Upper lobe of left lung (tissue), 6 donors: ENCODE results near the gene LRP1B. TPM values are rescaled to one million over a fixed set of nuclear protein-coding genes. Genes with fewer than 3 reads are reported as not detected.

Experiments used
- ATAC-seq, 2 donors: fragments of 200-7000 bp; cut with Tn5 transposase; one replicate each; pipeline ENCODE4 v1.9.1; 2022; ENCODE audit warnings: mild to moderate bottlenecking in 2 of 2, moderate library complexity in 2 of 2; ENCODE audit not compliant: low FRiP score in 2 of 2
- DNase-seq, 2 donors: peaks; one replicate each; pipeline ENCODE4 v3.0.0-alpha.2; 2019 to 2020
- H3K27ac ChIP-seq, 4 donors: fragments of 200-600 bp; sonication (generic); one replicate each; pipeline ENCODE4 v1.5.1; 2016 to 2019
- H3K27me3 ChIP-seq, 4 donors: fragments of 200-600 bp; sonication (generic); one replicate each; pipeline ENCODE4 v1.5.1; 2017 to 2019
- H3K36me3 ChIP-seq, 4 donors: fragments of 200-600 bp; sonication (generic); one replicate each; pipeline ENCODE4 v1.5.1; 2016 to 2019
- H3K4me1 ChIP-seq, 4 donors: fragments of 200-600 bp; sonication (generic); one replicate each; pipeline ENCODE4 v1.5.1; 2018 to 2019
- H3K4me3 ChIP-seq, 4 donors: fragments of 200-600 bp; sonication (generic); one replicate each; pipeline ENCODE4 v1.5.1; 2017 to 2019; ENCODE audit warnings: mild to moderate bottlenecking in 2 of 4, moderate library complexity in 1 of 4
- H3K9me3 ChIP-seq, 4 donors: fragments of 200-600 bp; sonication (generic); one replicate each; pipeline ENCODE4 v1.5.1; 2018 to 2019
- CTCF ChIP-seq, 6 experiments: fragments of 450-650 bp in 4 of 6; fragments of 200-600 bp in 2 of 6; sonication (generic) in 2 of 6; IDR thresholded peaks; one replicate each; pipeline ENCODE4 v1.5.1; 2016 to 2019; ENCODE audit warnings: antibody characterized with exemption in 6 of 6
- EP300 ChIP-seq, 4 donors: sonication (generic); formaldehyde crosslinking; IDR thresholded peaks; one replicate each; pipeline ENCODE4 v1.5.1; 2017; ENCODE audit warnings: antibody characterized with exemption in 4 of 4, control low read depth in 2 of 4
- POLR2A ChIP-seq, 4 donors: fragments of 450-650 bp; IDR thresholded peaks; one replicate each; pipeline ENCODE4 v1.5.1; 2016 to 2017; ENCODE audit warnings: antibody characterized with exemption in 4 of 4, mild to moderate bottlenecking in 2 of 4
- POLR2AphosphoS5 ChIP-seq, 2 donors: sonication (generic); formaldehyde crosslinking; IDR thresholded peaks; one replicate each; pipeline ENCODE4 v1.5.1; 2017; ENCODE audit warnings: antibody characterized with exemption in 2 of 2
- WGBS, 2 donors: methylation state at CpG; one replicate each; pipeline ENCODE4 v1.1.5; 2017 to 2018; 5-methylcytosine and 5-hydroxymethylcytosine counted together
- total RNA-seq, 6 donors: library from RNA; depleted of rRNA in 4 of 6; stranded (reverse); fragments of >200 nt in 4 of 6; gene quantifications; one replicate each; pipeline versions ENCODE4 v1.1.0 to v1.2.1, GENCODE V29; 2016 to 2021
- donor health status: DM: no; HTN: no; CAD: no; lungs with moderate emphysema.
- donor health status: DM: no; HTN: yes; CAD: no; lungs with severe emphysema.

Gene LRP1B
- total RNA-seq, 6 donors from 2014 or later: under 0.01 to 0.46 (median 0.11) TPM

- ATAC-seq: no peak
- Histone ChIP-seq H3K27ac (no peak overlapping the region), H3K9me3 (no peaks in the 10 kb centered on the region), H3K27me3 (no peaks in the 10 kb centered on the region), H3K36me3 (no peaks in the 10 kb centered on the region), H3K4me1 (no peaks in the 10 kb centered on the region), H3K4me3 (no peak overlapping the region)
- WGBS, 2 donors: 70 to 78% methylated on average over 3 of the region's 3 CpGs
- no peak for TF ChIP-seq EP300 (IDR thresholded peaks at IDR 0.05)
- TF ChIP-seq POLR2A (IDR thresholded peaks at IDR 0.05): no peak
- TF ChIP-seq POLR2AphosphoS5 (IDR thresholded peaks at IDR 0.05): no peak
- no peak for TF ChIP-seq CTCF (IDR thresholded peaks at IDR 0.05)
- no peak for DNase-seq
Measured at GRCh38 chr2:140892911-140893637, 1237.7 kb downstream of the LRP1B start.

- Histone ChIP-seq H3K4me3 (no peak overlapping the region), H3K27me3 (no peaks in the 10 kb centered on the region), H3K9me3 (no peaks in the 10 kb centered on the region), H3K4me1 (no peaks in the 10 kb centered on the region), H3K36me3 (no peaks in the 10 kb centered on the region), H3K27ac (no peak overlapping the region)
- WGBS, 2 donors: 91 to 96% methylated on average over 5 of the region's 5 CpGs
- TF ChIP-seq EP300 (IDR thresholded peaks at IDR 0.05) (no peak), CTCF (IDR thresholded peaks at IDR 0.05) (no peak), POLR2AphosphoS5 (IDR thresholded peaks at IDR 0.05) (no peak), POLR2A (IDR thresholded peaks at IDR 0.05) (no peak)
- DNase-seq (no peak), ATAC-seq (no peak)
Measured at GRCh38 chr2:140892436-140892835, 1238.4 kb downstream of the LRP1B start.

GRCh38 chr2:140891614-140892212 is 1239.1 kb downstream of the LRP1B start:
- H3K36me3 ChIP-seq: no peaks in the 10 kb centered on the region
- H3K4me1 ChIP-seq: no peaks in the 10 kb centered on the region
- no peaks in the 10 kb centered on the region for H3K27me3 ChIP-seq
- no peak for ATAC-seq
- H3K9me3 ChIP-seq: no peaks in the 10 kb centered on the region
- no peak for DNase-seq
- WGBS, 2 donors: 45 to 69% methylated on average over 1 of the region's 1 CpG
- TF ChIP-seq POLR2AphosphoS5 (IDR thresholded peaks at IDR 0.05) (no peak), EP300 (IDR thresholded peaks at IDR 0.05) (no peak), POLR2A (IDR thresholded peaks at IDR 0.05) (no peak), CTCF (IDR thresholded peaks at IDR 0.05) (no peak)
- no peak overlapping the region for H3K27ac ChIP-seq
- H3K4me3 ChIP-seq: no peak overlapping the region

GRCh38 chr2:140882671-140883620 is 1247.9 kb downstream of the LRP1B start:
- WGBS, 2 donors: 84% methylated on average over 5 of the region's 5 CpGs
- H3K27me3 ChIP-seq: no peaks in the 10 kb centered on the region
- DNase-seq (no peak), ATAC-seq (no peak)
- no peaks in the 10 kb centered on the region for H3K4me1 ChIP-seq
- H3K27ac ChIP-seq: no peak overlapping the region
- no peaks in the 10 kb centered on the region for H3K36me3 ChIP-seq
- no peaks in the 10 kb centered on the region for H3K9me3 ChIP-seq
- H3K4me3 ChIP-seq: no peak overlapping the region
- no peak for TF ChIP-seq CTCF (IDR thresholded peaks at IDR 0.05)
- no peak for TF ChIP-seq POLR2AphosphoS5 (IDR thresholded peaks at IDR 0.05)
- no peak for TF ChIP-seq EP300 (IDR thresholded peaks at IDR 0.05)
- TF ChIP-seq POLR2A (IDR thresholded peaks at IDR 0.05): no peak
